Urinary bladder (tissue), 4 donors: ENCODE results near the gene VTI1A. TPM values are rescaled to one million over a fixed set of nuclear protein-coding genes. Genes with fewer than 3 reads are reported as not detected.

Experiments
- DNase-seq: peaks from one replicate; pipeline ENCODE4 v3.0.0-alpha.2; 2015; ENCODE audit errors: extremely low spot score
- H3K27ac ChIP-seq: one replicate; pipeline ENCODE4 v1.5.1; 2013; ENCODE audit warnings: low read depth, mild to moderate bottlenecking, moderate library complexity
- H3K36me3 ChIP-seq: one replicate; pipeline ENCODE4 v1.6.1; 2013; ENCODE audit warnings: mild to moderate bottlenecking, moderate library complexity; ENCODE audit not compliant: insufficient read depth
- H3K4me1 ChIP-seq: one replicate; pipeline ENCODE4 v1.6.1; 2013; ENCODE audit warnings: mild to moderate bottlenecking, moderate library complexity; ENCODE audit not compliant: insufficient read depth
- H3K4me3 ChIP-seq: one replicate; pipeline ENCODE4 v1.5.1; 2013; ENCODE audit warnings: low read depth, low read length
- WGBS: extraction: QIAGEN DNeasy Blood & Tissue Kit; methylation state at CpG from one replicate; pipeline ENCODE4 v1.1.7; 2013; 5-methylcytosine and 5-hydroxymethylcytosine counted together
- polyA plus RNA-seq: library from polyadenylated mRNA; stranded (reverse); fragments of 200-250 nt; gene quantifications from one replicate; pipeline ENCODE4 v1.2.3, GENCODE V29; 2013
- total RNA-seq: library from RNA; depleted of rRNA; stranded (reverse); fragments of >200 nt; gene quantifications from one replicate; pipeline ENCODE4 v1.2.3, GENCODE V29; 2014
- donor health status: healthy with polysubstance abuse.
- donor health status: healthy.

VTI1A gene
- total and polyA plus RNA-seq, 2 donors, result 13.1 to 42.4 TPM

DNA sequence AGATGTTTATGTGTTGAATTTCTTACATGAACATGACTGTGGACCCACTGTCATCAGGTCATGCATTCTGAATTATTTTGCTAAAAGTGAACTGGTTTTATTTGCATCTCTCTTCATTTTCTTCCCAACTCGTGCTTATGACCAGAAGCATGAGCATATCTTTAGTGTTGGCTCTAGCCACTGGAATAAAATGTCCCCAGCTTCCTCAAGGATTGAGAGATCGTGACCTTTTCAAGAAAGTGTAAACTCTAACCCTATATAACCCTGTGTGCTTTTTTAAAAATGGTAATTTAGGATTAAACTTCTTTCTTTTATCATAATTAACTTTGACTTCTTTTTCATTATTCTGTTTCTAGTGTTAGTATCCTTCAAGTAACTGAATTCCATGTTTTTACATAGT is 55.5 kb downstream of the VTI1A start:
- Histone ChIP-seq H3K27ac (no peak overlapping the region), H3K36me3 (no peaks in the 10 kb centered on the region), H3K4me3 (no peak overlapping the region), H3K4me1 (no peaks in the 10 kb centered on the region)
- 79% methylated on average over 2 of the region's 2 CpGs for WGBS
- no peak for DNase-seq

DNA sequence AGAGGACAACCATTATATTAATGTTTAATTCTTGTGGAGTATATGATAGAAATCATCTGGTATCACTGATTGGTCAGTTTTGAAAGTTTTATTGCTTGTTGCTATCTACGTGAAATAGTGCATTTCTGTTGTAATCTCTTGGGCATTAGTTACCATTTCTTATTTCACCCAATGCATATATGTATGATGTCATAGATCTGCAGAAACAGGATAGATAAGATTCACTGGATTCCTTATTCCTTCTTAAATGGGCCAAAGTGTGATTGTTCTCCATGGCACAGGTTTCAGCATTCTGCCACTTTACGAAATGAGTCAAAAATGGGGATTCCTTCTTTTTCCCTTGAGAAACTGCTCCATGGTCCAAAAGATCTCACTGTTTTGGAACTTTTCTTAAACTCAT is 56.6 kb downstream of the VTI1A start:
- no peak overlapping the region for H3K27ac ChIP-seq
- 91% methylated on average over 2 of the region's 2 CpGs for WGBS
- H3K4me1 ChIP-seq, result no peaks in the 10 kb centered on the region
- no peaks in the 10 kb centered on the region for H3K36me3 ChIP-seq
- DNase-seq, result no peak
- no peak overlapping the region for H3K4me3 ChIP-seq

DNA sequence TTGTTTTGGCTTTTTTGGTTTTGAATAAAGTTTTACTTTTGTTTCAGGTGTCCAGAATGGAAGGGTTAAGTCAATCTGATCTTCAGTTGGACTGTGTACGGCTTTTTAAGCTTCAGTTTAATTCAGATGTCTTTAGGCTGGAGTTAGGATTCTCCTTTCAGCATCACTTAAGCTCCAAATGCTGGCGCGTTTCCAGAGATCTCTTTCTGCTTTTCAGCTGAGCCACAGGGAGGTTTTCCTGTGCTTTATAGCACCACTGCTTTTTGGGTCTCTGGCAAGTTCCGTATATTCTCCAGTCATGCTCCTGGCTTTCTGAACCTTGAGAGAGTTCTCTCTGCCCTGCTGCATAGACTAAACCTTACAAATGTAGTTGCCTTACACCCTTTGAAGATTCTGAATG is 60.0 kb downstream of the VTI1A start:
- DNase-seq, result no peak
- Histone ChIP-seq H3K36me3 (no peaks in the 10 kb centered on the region), H3K4me1 (no peaks in the 10 kb centered on the region), H3K4me3 (no peak overlapping the region), H3K27ac (no peak overlapping the region)
- WGBS, result 36% methylated on average over 4 of the region's 4 CpGs

DNA sequence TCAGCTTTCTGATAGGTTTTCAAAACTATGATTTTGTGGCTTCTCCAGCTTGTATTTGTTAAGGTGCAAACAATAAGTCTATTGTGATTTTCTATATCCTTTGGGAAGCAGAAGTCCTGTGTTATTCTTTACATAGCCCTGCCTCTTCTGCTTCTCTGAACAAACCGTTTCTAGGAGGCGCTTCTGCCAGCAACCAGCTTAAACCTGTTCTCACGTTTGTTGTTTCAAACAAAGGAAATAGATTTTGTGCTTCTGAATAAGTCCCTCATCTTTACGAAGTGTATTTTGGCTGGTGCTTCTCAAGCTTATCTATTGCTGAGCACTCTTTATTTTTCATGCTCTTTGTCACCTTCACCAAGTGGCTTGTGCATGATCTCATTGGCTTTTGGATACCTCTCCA is 61.0 kb downstream of the VTI1A start:
- Histone ChIP-seq H3K4me1 (no peaks in the 10 kb centered on the region), H3K36me3 (no peaks in the 10 kb centered on the region), H3K27ac (no peak overlapping the region), H3K4me3 (no peak overlapping the region)
- no peak for DNase-seq
- 56% methylated on average over 4 of the region's 4 CpGs for WGBS

DNA sequence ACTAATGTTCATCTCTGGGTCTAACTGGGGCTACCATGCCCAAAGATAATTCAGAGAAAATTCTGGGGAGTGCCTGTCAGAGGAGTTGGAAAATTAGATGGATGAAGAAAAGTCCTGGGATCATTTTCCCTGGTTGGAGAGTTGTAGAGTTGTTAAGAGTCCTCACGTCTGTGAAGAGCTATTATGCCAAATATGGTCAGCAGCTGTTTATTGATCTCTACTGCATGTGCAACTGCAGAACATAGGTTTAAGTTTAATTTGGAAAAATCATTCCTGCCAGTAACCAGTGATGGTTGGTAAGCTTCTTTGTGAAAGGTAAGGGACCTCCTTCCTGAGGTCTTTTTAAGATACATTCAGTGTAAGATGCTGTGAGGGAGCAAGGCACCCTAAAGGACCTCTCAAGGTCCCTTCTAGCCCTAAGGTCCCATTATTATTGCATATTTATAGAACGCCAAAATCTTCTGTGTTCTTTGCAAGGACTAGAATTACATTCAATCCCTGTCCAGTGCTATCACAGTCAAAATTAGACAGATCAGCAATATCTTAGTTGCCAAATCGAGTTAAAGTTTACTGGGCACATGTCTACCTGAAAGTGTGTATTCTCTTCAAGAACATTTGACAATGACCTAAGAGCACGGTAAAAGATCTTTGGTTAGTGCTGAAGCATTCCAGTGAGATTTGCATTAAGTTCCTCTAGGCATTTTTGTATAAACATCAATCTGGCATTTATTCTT is 62.7 kb downstream of the VTI1A start:
- H3K27ac ChIP-seq, result no peak overlapping the region
- H3K4me1 ChIP-seq, result no peaks in the 10 kb centered on the region
- WGBS, result 82% methylated on average over 4 of the region's 4 CpGs
- DNase-seq, result no peak
- no peaks in the 10 kb centered on the region for H3K36me3 ChIP-seq
- no peak overlapping the region for H3K4me3 ChIP-seq

DNA sequence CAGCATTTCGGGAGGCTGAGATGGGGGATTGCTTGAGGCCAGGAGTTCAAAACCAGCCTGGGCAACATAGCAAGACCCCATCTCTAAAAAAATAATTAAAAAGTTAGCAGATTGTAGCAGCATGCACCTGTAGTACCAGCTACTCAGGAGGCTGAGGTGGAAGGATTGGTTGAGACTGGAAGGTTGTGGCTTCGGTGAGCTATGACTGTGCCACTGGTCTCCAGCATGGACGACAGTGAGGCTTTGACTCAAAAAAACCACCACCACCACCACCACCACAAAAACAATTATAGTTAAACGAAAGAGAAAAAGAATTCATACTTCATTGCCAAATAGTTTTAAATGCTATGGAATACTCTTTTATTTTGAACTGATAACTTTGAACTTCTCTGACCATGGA is 63.4 kb downstream of the VTI1A start:
- Histone ChIP-seq H3K4me1 (no peaks in the 10 kb centered on the region), H3K4me3 (no peak overlapping the region), H3K36me3 (no peaks in the 10 kb centered on the region), H3K27ac (no peak overlapping the region)
- DNase-seq, result no peak
- 93% methylated on average over 4 of the region's 4 CpGs for WGBS

DNA sequence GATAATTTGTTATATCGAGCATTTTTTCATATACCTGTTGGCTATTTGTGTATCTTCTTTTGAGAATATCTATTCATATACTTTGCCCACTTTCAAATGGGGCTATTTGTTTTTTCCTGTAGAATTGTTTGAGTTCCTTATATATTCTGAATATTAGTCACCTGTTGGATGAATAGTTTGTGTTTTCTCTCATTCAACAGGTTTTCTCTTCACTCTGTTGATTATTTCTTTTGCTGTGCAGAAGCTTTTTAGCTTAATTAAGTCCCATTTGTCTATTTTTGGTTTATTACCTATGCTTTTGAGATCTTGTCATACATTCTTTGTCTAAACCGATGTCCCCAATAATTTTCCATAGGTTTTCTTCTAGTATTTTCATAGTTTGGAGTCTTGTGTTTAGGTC is 65.3 kb downstream of the VTI1A start:
- H3K36me3 ChIP-seq, result no peaks in the 10 kb centered on the region
- no peak overlapping the region for H3K27ac ChIP-seq
- H3K4me3 ChIP-seq, result no peak overlapping the region
- no peaks in the 10 kb centered on the region for H3K4me1 ChIP-seq
- WGBS, result 98% methylated on average over 2 of the region's 2 CpGs
- no peak for DNase-seq

DNA sequence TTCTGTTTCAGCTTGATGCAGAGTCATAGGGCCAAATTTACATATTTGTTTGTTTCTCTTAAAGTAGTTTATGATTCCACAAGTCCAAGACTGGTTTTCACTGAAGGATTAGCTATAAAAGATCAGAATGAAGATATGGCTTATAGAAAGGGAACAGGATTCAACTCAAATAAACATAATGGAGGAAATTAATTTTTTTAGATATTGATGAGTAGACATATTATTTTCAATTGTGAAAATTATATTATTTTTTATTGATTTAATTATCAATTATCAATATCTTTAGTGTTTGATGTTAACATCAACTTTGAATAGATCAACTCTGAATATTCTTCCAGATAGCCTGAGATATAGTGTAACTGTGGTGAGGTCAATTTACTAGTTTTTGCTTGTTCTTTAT is 68.1 kb downstream of the VTI1A start:
- H3K4me1 ChIP-seq, result no peaks in the 10 kb centered on the region
- no peak overlapping the region for H3K27ac ChIP-seq
- H3K36me3 ChIP-seq, result no peaks in the 10 kb centered on the region
- H3K4me3 ChIP-seq, result no peak overlapping the region
- no peak for DNase-seq

DNA sequence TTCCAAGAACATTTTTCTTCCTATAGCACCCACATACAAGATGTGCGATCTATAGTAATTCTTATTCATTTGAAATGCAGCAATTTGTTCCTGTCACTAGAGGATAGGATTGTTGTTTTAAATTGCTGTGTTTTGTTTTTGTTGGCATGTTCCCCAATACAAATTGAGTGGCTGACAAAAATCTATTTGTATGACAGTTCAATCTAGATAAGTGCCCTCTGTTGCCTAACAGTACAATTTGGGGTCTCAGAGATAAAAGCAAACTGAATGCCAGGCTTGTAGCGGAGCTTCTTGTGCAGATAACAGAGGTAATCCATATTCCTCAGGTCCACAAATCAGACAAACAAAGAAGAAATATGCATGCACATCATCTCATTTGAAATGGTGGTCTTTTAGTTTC is 68.8 kb downstream of the VTI1A start:
- Histone ChIP-seq H3K4me1 (no peaks in the 10 kb centered on the region), H3K27ac (no peak overlapping the region), H3K4me3 (no peak overlapping the region), H3K36me3 (no peaks in the 10 kb centered on the region)
- WGBS, result 70% methylated on average over 2 of the region's 2 CpGs
- no peak for DNase-seq

DNA sequence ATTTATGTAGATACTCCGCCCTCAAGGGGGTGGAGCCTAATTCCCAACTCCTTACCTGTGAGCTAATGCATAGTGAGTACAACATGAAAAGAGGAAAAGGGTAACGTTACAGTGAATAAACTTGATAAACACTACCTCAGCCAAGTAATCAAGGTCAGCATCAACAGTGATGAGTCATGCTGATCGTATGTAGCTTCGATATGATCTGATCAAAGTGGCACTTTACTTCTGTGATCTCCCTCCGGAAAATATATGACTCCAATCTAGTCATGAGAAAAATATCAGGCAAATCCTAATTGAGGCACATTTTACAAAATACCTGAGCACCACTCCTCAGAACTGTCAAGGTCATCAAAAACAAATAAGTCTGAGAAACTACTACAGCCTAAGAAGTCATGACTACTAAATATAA is 70.4 kb downstream of the VTI1A start:
- Histone ChIP-seq H3K27ac (no peak overlapping the region), H3K4me1 (no peaks in the 10 kb centered on the region), H3K36me3 (no peaks in the 10 kb centered on the region), H3K4me3 (no peak overlapping the region)
- 85% methylated on average over 5 of the region's 5 CpGs for WGBS
- no peak for DNase-seq

DNA sequence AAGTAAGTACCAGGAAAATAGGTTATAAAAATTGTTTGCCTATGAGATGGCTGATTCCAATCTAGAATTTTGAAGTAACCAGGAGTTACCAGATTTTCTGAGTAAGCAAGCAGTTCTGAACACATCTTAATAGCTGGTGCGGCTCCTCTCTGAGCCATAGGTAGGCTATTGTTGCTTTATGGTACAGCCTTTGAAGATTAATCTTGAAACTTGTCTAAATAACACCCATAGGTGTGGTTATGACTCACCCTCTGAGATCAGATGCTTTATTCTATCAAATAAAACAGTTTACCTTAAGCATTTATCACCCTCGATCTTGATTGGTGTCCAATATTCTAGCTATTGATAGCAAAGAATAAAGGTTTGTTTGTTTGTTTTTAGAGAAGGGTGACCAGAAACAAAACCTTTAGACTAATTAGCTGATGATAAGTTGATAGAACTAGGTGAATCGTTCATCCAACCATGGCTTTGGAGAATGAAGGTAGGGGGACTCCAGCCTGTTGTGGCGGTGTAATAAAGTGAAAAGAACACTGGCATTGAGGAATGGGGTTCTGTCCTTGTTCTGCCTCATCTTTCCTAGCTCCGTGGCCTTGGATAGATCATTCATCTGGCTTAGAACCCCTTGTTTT is 72.2 kb downstream of the VTI1A start:
- Histone ChIP-seq H3K27ac (no peak overlapping the region), H3K4me3 (no peak overlapping the region), H3K4me1 (no peaks in the 10 kb centered on the region), H3K36me3 (no peaks in the 10 kb centered on the region)
- WGBS, result 90% methylated on average over 5 of the region's 5 CpGs
- no peak for DNase-seq

DNA sequence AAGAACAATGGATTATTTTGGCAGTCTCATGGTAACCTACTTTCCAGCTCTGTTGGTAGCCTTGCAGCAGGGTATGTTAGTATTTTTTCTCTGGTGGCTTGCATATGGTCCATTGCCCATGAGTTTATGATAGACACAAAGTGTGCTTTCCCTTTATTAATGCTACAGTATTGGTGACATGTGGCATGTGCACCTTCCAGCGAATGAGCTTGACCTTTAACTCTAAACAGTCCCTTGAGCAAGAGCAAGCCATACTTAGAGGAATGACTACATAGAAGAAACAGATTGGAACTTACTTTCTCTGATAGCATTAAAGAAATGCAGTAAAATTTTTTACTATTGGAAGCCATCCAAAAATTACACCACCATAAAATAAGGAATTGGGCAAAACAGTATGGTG is 73.9 kb downstream of the VTI1A start:
- no peak overlapping the region for H3K27ac ChIP-seq
- 49% methylated on average over 1 of the region's 1 CpG for WGBS
- DNase-seq, result no peak
- no peaks in the 10 kb centered on the region for H3K36me3 ChIP-seq
- H3K4me1 ChIP-seq, result no peaks in the 10 kb centered on the region
- H3K4me3 ChIP-seq, result no peak overlapping the region

DNA sequence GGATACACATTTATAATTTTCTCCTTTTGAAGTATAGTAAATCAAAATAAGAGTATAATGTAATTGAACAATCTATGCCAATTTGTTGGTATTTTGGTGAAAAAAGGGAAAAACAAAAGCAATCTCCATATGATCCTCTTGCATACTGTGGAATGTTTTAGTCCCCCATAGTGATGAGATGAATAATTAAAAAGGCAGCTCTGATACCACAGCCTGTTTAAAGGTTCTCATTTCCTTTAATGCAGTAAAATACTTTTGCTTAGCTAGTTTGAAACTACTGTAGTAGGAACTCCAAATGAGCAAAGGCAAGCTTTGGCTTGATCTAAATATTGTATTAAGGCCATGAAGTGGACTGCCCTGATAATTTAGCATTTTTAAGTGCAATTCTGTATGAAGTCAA is 77.6 kb downstream of the VTI1A start:
- H3K4me3 ChIP-seq, result no peak overlapping the region
- H3K27ac ChIP-seq, result no peak overlapping the region
- no peaks in the 10 kb centered on the region for H3K4me1 ChIP-seq

DNA sequence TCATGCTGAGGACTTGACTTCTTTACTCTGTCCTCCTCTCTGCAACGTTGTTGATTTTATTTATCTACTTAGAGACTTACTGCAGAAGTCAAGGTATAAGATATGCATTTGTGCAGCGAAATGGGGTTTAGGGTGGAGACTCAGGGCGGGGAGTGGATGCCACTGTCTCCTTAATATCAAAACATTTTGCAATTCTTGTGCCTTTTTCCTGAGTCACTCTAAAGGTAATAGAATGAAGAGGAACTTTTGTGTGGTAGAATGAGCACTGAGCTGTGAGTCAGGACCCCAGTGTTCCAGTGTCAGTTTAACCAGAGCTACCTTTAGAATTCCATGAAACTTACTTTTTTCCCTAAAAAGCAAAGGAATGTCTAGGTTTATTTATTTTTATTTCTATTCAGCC is 78.2 kb downstream of the VTI1A start:
- no peak for DNase-seq
- Histone ChIP-seq H3K4me1 (no peaks in the 10 kb centered on the region), H3K36me3 (no peaks in the 10 kb centered on the region), H3K27ac (no peak overlapping the region), H3K4me3 (no peak overlapping the region)
- WGBS, result 74% methylated on average over 3 of the region's 3 CpGs

More for the DNA sequence above, 77.6 kb downstream of the VTI1A start:
- H3K36me3 ChIP-seq, result no peaks in the 10 kb centered on the region
- no peak for DNase-seq
